HepG2 (cell line): ENCODE results near the gene SLC31A2.

Experiments used
- RAD21 ChIP-seq: fragments of 450-650 bp; formaldehyde crosslinking; IDR thresholded peaks from 2 replicates; pipeline ENCODE4 v1.5.0; 2020; ENCODE audit warnings: mild to moderate bottlenecking
- REST ChIP-seq, 2 experiments: IDR thresholded peaks; 2 replicates each; pipeline ENCODE4 v1.6.1; 2011 to 2012; ENCODE audit warnings: low read length in 2 of 2, borderline replicate concordance in 1 of 2, low read depth in 1 of 2, mild to moderate bottlenecking in 1 of 2, moderate library complexity in 1 of 2
- SP140L ChIP-seq: sonication (generic); formaldehyde crosslinking; IDR thresholded peaks from 2 replicates; pipeline ENCODE4 v1.4.0; 2020; ENCODE audit warnings: missing genetic modification reagents, borderline replicate concordance
- ZBTB40 ChIP-seq, 2 experiments: fragments of 450-650 bp in 1 of 2; sonication (generic) in 1 of 2; formaldehyde crosslinking in 1 of 2; IDR thresholded peaks; 2 replicates each; pipeline versions ENCODE4 v1.6.1 to v1.8.0; 2016 to 2022; ENCODE audit warnings: antibody characterized with exemption in 1 of 2, mild to moderate bottlenecking in 1 of 2, missing genetic modification reagents in 1 of 2
- ZSCAN21 ChIP-seq: sonication (generic); formaldehyde crosslinking; IDR thresholded peaks from 2 replicates; pipeline ENCODE4 v1.8.0; 2022; ENCODE audit warnings: mild to moderate bottlenecking, missing genetic modification reagents, moderate library complexity, borderline replicate concordance

GRCh38 chr9:113168809-113169208 is 18.0 kb downstream of the SLC31A2 start:
- no peak for TF ChIP-seq REST (IDR thresholded peaks at IDR 0.05; ENCODE audit: borderline replicate concordance in 1 of 2, low read depth in 1 of 2, low read length in 2 of 2)
- no peak for TF ChIP-seq RAD21 (CRISPR knock-in tag)
- TF ChIP-seq ZBTB40 (IDR thresholded peaks at IDR 0.05), result no peak
- no peak for TF ChIP-seq ZBTB40 (CRISPR knock-in tag; IDR thresholded peaks at IDR 0.05)
- no peak for TF ChIP-seq SP140L (CRISPR knock-in tag)
- no peak for TF ChIP-seq ZSCAN21 (CRISPR knock-in tag)
